ENCODE data around the gene SMARCD3.
A peak's percentile ranks its signal among the peaks of the same experiment; 100 is the strongest.

SMARCD3 gene

DNA sequence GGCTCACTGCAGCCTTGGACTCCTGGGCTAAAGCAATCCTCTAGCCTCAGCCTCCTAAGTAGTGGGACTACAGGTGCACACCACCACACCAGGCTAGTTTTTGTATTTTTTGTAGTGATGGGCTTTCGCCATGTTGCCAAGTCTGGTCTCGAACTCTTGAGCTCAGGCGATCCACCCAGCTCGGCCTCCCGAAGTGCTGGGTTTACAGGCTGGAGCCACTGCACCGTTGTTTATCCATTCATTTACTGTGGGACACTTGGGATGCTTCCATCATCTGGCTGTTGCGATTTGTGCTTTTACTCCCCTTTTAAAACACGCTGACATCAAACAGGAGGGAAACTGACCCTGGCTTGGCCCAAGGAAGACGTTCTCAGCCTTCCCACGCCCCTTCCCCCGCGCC, 30.5 kb upstream of the SMARCD3 start:
- DNase-seq (ENCODE audit: low spot score) = no peak
- no peak for TF ChIP-seq CTCF (IDR thresholded peaks at IDR 0.05; ENCODE audit: extremely low read depth, insufficient read depth, missing control alignments)
- in situ Hi-C loops (cut with MboI; ENCODE audit: low pct_unique_long_range_greater_than_20kb, low sequenced_read_pairs, unreplicated experiment) = no loop called here

- in situ Hi-C loops (cut with MboI; ENCODE audit: low pct_unique_long_range_greater_than_20kb, low sequenced_read_pairs, unreplicated experiment) = no loop called here
- TF ChIP-seq CTCF (IDR thresholded peaks at IDR 0.05; ENCODE audit: extremely low read depth, insufficient read depth, missing control alignments) = no peak
Observed at GRCh38 chr7:151277631-151278030, 29.1 kb upstream of the SMARCD3 start.

GRCh38 chr7:151276666-151277590, 28.4 kb upstream of the SMARCD3 start:
- in situ Hi-C loops (cut with MboI; ENCODE audit: low pct_unique_long_range_greater_than_20kb, low sequenced_read_pairs, unreplicated experiment) = no loop called here
- TF ChIP-seq CTCF (IDR thresholded peaks at IDR 0.05; ENCODE audit: extremely low read depth, insufficient read depth, missing control alignments) = no peak
- DNase-seq (ENCODE audit: low spot score) = peak; percentile 86

More at GRCh38 chr7:151277631-151278030, 29.1 kb upstream of the SMARCD3 start:
- no peak for DNase-seq (ENCODE audit: low spot score)

DNA sequence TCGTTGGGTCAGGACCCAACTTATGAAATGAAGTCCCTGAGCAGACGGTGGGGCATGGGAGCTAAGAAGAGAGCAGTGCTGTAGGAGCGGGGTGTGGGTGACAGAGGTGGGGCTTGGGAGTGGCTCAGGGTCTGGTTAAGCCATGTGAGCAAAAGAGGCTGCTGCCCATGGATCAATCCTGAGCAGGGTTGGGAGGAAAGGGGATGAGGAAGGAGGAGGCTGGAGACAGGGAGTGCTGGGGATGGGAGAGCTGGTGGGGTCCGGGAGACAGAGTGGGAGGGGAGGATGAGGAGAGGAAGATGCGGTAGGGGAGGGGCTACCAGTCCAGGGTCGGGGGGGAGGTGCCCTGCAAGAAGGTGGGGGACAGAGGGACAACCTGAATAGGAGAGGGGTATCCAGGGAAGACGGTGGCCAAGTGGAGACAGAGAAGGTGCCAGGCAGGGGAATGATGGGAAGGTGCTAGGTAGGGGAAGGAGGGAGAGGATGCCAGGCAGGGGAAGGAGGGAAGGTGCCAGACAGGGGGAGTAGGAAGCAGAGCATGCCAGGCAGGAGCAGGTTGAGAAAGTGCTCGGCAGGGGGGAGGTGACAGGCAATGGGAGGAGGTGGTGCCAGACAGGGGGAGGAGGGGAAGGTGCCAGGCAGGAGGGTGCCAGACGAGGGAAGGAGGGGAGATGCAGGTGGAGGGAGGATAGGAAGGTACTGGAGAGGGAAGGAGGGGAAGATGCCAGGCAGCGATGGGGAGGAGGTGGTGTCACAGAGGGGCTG, 27.5 kb upstream of the SMARCD3 start:
- in situ Hi-C loops (cut with MboI; ENCODE audit: low pct_unique_long_range_greater_than_20kb, low sequenced_read_pairs, unreplicated experiment) = no loop called here
- DNase-seq (ENCODE audit: low spot score) = no peak
- no peak for TF ChIP-seq CTCF (IDR thresholded peaks at IDR 0.05; ENCODE audit: extremely low read depth, insufficient read depth, missing control alignments)

DNA sequence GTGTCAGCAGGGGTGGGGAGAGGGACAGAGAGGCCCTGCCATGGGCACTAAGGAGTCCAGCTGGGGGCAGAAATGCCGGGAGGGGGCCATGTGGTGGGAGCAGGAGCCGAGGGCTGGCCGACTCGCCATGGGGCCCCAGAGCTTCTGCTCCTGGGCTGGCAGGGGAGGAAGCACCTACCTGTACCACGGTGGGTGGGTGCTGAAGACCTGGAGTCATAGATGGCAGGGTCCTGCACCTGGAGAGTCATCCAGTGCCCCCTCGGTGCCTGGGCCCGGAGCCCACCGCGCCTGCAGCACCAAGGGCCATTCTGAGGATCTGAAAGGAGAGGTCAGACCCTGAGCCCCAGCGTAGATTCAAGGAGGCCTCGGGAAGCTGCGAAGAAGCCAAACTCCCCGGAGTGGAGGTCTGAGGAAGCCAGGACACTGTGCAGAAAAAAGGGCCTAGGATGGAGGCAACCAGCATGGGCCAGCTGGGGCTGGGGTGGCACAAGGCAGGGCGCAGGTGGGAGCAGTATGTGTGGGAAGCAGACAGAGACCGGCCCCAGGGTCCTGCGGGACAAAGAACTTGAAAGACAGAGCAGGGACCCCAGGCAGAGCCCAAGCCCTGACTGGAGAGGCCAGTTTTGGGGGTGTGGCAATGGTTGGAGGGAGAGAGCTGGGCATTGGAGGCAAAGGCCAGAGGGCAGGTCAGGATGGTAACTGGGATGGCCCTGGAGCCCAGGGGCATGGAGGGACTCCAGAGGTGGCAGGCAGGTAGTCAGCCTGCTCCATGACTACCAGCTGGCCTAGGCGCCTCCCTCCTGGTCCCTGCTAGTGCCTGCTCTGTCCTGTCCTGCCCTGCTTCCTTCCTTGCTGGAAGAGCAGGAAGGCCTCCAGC, 26.7 kb upstream of the SMARCD3 start:
- in situ Hi-C loops (cut with MboI; ENCODE audit: low pct_unique_long_range_greater_than_20kb, low sequenced_read_pairs, unreplicated experiment) = no loop called here
- TF ChIP-seq CTCF (IDR thresholded peaks at IDR 0.05; ENCODE audit: extremely low read depth, insufficient read depth, missing control alignments) = no peak
- DNase-seq (ENCODE audit: low spot score) = no peak

DNA sequence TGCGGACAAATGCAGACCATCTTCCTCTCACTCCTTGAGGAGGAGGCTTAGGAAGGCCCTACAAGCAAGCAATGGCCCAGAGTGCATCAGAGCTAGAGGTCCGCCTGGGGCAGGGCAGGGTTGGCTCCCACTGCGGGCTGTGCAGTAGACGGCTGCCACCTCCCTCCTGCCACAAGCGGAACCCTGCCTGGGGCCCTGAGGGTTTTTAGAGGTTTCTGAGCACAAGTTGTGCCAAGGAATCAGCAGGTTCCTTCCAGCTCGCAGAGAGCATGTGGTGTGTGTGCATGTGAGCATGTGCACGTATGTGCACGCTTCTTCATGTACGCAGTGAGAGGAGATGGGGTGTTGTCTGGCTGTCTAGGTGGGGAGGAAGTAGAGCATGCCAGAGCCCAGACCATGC, 25.9 kb upstream of the SMARCD3 start:
- no peak for TF ChIP-seq CTCF (IDR thresholded peaks at IDR 0.05; ENCODE audit: extremely low read depth, insufficient read depth, missing control alignments)
- in situ Hi-C loops (cut with MboI; ENCODE audit: low pct_unique_long_range_greater_than_20kb, low sequenced_read_pairs, unreplicated experiment) = no loop called here
- no peak for DNase-seq (ENCODE audit: low spot score)

All from GM13977 (cell line).